GM18502 (cell line): ENCODE results near the gene VWA5B1.

Experiments
- ATAC-seq: cut with Tn5 transposase; IDR thresholded peaks from one replicate; pipeline ENCODE4 v1.9.1; 2021; ENCODE audit warnings: mild to moderate bottlenecking; ENCODE audit not compliant: unreplicated experiment, poor library complexity

The VWA5B1 gene

DNA sequence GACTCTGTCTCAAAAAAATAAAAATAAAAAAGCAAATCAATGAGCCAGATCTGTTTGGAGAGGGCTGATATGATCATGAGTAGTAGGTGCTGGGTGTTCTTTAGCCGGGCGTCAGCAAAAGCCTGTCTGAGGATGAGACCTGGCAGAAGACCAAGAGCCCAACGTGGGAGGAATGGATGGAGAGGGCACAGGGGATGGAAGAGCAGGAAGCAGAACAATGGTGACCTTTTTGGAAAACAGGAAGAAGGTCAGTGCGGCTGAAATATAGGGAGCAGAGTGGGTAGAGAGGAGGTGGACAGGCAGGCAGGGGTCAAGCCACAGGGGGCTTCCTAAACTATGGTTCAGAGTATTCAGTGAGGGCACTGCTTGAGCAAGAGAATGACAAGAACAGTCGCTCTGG, 30.9 kb downstream of the VWA5B1 start:
- ATAC-seq: no peak

DNA sequence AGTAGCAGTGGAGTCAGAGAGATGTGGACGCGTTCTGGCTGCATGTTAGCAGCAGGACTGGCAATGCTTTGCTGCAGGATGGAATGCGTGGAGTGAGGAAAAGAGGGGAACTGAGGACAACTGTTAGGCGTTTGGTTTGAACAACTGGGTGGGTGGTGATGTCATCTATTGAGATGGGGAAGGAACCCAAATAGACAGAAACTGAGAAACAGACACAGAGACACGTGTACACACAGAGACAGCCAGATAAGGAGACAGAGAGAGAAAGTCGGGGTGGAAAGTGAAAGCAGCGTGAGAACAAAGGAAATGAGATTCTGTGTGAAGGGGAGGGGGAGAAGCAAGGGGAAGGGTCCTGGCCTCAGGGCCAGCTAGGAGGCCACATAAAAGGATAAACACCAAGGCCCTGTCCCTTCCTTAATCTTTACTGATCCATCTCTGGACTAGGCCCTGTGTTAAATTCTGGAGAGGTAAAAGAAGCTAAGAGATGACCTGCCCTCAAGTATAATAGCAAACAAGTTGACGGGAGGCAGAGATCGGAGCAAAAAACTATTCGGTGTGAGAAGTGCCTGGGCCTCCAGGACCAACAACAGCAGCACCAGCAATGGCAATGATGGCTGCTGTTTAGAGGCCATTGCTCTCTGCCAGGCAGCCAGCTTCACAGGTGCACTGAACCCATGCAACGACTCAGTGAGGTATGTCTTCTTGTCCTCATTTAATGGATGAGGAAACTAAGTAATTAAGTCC, 31.6 kb downstream of the VWA5B1 start:
- no peak for ATAC-seq

DNA sequence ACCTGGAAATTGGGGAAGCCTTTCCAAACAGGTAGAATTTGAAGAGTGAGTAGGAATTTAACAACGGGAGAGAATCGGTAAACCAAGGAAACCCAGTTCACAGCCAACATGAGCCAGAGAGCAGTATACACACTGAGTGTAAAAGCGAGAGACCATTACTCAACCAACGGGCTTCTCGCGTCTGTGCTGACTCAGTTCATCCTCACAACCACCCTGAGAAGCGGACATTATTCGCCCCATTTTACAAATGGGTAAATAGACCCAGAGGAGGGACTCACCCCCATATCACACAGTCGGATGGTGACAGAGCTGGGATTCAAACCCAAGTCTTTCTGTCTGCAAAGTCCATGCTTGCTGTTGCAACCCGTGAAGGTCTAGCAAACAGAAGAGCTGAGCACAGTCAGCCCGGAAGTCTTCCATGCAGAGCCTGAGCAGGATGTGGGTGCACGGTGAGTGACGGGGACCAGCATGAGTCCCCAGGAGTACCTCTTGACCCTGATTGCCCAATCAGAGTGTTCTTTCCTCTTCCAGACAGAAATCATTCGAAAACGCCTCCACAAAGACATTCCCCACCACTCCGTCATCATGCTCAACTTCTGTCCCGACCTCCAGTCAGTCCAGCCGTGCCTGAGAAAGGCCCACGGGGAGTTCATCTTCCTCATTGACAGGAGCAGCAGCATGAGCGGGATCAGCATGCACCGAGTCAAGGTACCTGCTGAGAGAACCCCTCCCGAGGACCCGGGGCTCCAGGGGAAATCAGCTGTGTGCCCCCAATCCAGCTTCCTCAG, 32.3 kb downstream of the VWA5B1 start:
- ATAC-seq: no peak

GRCh38 chr1:20323613-20323920, 32.9 kb downstream of the VWA5B1 start:
- ATAC-seq: no peak

GRCh38 chr1:20324704-20325406, 34.2 kb downstream of the VWA5B1 start:
- ATAC-seq: no peak

DNA sequence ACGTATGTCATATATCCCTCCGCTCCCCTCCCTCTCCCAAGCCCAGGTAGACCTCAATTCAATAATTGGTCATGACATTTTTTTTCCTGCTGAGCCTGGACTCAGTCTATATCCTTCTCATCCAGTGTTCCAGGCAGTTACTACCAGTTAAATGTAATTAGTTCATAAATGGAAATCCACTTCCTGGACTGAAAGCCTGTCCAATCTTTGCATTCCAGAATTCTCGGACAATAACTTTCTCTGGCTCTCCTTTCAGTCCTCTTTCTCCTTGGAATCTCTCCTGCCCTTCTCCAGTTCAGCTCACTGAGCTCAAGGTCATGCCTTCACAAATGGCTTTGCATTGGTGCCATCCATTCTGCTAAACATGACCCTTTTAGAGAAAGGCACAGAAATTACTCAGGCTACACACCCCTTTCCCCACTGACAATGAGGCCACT, 34.8 kb downstream of the VWA5B1 start:
- ATAC-seq: no peak

DNA sequence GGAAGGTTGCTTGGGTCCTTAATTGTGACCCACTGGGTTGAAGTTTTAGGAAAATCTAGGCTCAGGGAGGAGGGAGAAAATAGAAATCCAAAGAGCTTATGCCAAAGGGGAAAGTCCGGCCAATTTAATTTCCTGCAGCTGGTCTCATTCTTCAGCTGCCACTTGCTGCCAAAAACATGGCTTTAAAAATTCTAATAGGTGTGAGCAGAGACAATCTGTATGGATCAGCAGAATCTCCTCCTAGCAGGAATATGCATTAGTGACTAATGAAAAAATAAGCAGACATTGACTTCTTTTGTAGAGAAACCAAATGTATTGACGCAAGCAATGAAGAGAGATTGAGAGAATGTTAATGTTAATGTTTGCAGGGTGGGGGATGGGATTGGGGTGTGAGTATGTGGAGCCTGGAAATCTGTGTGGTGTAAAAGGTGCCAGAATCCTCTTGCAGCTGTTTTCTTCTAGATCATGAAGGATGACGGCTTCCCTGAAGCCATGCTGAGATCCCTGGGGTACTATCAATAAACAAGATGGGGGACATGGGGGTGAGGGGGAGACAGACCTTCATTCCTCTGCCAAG, 35.3 kb downstream of the VWA5B1 start:
- no peak for ATAC-seq

DNA sequence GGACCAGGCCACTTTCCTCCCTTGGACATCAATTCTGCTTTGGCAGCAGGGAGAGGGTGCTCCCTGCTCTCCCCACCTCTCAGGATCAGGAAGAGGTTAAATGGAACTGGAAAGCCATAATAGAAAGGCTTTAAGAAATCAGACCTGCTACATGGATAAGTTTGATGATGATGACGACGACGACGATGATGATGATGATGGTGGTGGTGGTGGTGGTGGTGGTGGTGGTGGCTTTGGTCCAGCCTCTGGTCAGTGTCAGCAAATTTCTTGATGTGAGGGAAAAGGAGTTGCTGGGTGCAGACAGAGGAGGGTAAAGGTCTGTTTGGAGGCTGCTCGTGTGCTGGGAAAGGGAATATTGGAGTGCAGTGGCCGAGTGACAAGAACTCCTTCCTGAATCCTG, 36.8 kb downstream of the VWA5B1 start:
- no peak for ATAC-seq

GRCh38 chr1:20328201-20328600, 37.5 kb downstream of the VWA5B1 start:
- ATAC-seq: no peak

DNA sequence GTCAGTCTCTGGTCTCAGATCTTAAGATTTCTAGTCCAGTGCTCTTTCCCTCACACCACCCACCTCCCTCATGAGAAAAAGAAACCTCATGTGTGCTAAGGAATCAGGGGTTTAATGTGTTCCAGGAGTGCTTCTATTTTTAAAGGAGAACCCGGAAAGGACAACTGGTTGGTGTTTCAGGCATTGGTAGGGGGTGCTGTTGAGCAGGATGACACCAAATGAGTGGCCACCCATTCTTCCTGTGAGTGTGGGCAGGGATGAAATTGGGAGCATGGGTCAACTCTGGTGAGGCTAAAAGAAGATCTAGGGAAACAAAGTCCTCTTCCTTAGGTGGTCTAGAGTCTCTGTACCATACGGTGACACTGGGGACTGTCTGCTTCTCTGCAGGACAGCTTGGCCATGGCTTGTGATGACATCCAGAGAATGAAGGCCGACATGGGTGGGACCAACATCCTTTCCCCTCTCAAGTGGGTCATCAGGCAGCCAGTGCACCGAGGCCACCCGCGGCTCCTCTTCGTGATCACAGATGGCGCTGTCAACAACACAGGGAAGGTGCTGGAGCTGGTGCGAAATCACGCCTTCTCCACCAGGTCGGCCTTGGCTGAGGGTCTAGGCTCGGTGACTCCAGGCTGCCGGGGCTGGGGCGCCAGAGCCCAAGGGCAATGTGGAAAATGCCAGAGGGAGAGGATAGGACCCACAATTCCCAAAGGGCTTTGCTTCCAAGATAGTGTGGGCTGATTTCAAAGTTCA, 39.3 kb downstream of the VWA5B1 start:
- no peak for ATAC-seq

GRCh38 chr1:20334103-20334502, 43.4 kb downstream of the VWA5B1 start:
- no peak for ATAC-seq

DNA sequence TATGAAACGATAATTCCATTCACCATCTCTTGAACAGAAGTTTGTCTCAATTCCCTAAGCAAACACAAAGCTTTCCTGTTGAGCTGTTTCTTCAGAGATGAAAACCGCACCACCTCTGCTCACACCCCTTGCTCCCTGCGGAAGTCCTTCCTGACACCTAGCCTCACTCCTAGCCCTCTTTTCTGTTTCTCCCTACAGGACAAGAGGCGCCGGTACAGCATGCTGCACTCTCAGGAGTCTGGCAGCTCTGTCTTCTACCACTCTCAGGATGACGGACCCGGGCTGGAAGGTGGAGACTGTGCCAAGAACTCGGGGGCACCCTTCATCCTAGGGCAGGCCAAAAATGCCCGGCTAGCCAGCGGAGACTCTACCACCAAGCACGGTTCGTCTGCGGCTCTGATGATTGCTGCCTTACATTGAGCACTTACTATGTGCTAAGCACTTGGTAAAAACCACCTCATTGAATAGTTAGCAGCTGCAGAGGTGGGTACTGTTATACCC, 45.5 kb downstream of the VWA5B1 start:
- ATAC-seq: no peak

GRCh38 chr1:20337581-20337980, 46.9 kb downstream of the VWA5B1 start:
- ATAC-seq: no peak

- no peak for ATAC-seq
Observed at GRCh38 chr1:20339811-20340457, 49.3 kb downstream of the VWA5B1 start.

GRCh38 chr1:20342294-20343148, 51.8 kb downstream of the VWA5B1 start:
- no peak for ATAC-seq

DNA sequence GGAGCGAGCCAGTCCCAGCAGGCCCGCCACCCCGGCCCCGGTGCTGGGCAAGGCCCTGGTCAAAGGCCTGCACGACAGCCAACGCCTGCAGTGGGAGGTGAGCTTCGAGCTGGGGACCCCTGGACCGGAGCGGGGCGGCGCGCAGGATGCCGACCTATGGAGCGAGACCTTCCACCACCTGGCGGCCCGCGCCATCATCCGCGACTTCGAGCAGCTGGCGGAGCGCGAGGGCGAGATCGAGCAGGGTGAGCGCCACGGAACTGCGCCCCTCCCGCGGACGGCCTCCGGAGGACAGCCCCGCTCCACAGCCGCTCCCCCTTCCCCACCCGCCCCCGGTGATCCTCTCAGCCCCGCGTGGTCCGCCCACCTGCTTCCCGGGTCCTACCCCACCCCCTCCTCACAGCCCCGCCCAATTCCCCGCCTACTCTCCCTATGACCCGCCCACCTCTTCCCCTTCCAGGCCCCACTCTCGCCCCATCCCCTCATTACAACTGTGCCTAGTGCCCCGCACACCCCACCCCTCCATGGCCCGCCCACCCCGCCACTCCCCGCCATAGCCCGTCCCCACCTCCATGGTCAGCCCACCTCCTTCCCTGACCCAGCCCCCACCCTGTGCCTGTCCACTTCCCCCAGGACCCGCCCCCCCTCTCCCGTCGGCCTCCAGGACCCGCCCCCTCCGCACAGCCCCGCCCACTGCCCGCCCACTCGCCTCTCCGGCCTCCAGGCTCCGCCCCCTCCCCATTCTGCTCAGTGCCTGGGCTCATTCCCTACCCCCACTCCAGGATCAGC, 52.7 kb downstream of the VWA5B1 start:
- ATAC-seq: no peak

DNA sequence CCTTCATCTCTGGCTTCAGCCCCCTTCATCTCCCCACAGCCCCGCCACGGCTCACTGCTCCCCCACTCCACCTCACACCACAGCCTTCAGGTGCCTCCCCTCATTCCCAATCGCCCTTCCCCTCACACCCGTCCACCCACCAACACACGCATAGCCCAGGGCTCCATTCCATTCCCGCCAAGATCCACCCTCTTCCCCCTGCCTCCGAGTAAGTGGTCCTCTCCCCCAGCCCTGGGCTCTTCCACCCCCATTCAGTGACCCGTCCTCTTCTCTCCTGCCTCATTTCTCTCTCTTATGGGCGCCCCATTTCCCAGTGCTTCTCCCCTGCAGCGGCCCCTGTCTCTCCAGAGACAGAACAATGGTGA, 53.2 kb downstream of the VWA5B1 start:
- ATAC-seq: no peak

DNA sequence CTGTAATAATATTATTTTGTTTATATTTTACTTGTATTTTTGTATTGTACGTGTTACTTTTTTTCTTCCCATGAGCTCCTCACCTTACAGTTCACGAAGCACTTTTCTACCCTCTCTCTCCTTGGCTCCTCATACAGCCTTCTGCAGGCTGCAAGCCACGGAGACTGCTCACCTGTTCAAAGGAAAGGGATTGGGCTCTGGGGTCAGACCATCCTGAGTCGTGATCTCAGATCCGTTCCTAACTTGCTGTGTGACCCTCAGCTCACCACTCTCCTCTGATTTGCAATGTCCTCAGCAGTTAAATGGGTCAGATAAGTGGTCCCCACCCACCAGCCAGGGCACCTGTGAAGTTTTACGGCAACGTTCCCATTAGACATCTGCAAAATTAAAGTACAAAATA, 54.1 kb downstream of the VWA5B1 start:
- ATAC-seq: no peak
